Measurements from ENCODE around the gene MARCHF3.

DNA sequence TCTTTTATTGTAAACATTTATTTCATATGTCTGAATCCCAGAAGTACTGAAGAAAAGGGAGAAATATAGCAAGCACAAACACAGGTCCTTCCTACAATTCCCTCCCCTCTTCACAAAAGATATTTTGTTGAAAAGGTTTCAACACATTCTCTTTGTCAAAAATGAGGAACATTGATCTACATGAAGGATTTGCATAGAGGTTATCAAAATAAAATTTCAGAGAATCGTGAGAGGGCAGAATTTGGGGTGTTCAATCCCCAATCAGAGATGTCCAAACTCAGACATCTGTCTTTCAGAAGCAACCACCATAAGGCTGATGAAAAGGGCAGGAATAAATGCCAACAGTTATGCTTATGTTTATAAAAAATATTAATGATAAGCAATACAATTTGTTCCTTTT, 69.2 kb downstream of the MARCHF3 start:
- TF ChIP-seq, protein P1, sequence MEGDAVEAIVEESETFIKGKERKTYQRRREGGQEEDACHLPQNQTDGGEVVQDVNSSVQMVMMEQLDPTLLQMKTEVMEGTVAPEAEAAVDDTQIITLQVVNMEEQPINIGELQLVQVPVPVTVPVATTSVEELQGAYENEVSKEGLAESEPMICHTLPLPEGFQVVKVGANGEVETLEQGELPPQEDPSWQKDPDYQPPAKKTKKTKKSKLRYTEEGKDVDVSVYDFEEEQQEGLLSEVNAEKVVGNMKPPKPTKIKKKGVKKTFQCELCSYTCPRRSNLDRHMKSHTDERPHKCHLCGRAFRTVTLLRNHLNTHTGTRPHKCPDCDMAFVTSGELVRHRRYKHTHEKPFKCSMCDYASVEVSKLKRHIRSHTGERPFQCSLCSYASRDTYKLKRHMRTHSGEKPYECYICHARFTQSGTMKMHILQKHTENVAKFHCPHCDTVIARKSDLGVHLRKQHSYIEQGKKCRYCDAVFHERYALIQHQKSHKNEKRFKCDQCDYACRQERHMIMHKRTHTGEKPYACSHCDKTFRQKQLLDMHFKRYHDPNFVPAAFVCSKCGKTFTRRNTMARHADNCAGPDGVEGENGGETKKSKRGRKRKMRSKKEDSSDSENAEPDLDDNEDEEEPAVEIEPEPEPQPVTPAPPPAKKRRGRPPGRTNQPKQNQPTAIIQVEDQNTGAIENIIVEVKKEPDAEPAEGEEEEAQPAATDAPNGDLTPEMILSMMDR (IDR thresholded peaks at IDR 0.05; ENCODE audit: poor library complexity, severe bottlenecking): no peak
- TF ChIP-seq EZH2 (IDR thresholded peaks at IDR 0.05; ENCODE audit: borderline replicate concordance, insufficient read depth, low read length, poor library complexity, severe bottlenecking) (no peak), POLR2AphosphoS5 (IDR thresholded peaks at IDR 0.05) (no peak), SMC3 (conservative IDR thresholded peaks at IDR 0.05; ENCODE audit: poor library complexity) (no peak), EP300 (conservative IDR thresholded peaks at IDR 0.05; ENCODE audit: poor library complexity, severe bottlenecking) (no peak), TAF1 (IDR thresholded peaks at IDR 0.05; ENCODE audit: low read depth) (no peak), MXI1 (conservative IDR thresholded peaks at IDR 0.05; ENCODE audit: poor library complexity, severe bottlenecking) (no peak), RAD21 (conservative IDR thresholded peaks at IDR 0.05) (no peak)
- TF ChIP-seq, protein P2, sequence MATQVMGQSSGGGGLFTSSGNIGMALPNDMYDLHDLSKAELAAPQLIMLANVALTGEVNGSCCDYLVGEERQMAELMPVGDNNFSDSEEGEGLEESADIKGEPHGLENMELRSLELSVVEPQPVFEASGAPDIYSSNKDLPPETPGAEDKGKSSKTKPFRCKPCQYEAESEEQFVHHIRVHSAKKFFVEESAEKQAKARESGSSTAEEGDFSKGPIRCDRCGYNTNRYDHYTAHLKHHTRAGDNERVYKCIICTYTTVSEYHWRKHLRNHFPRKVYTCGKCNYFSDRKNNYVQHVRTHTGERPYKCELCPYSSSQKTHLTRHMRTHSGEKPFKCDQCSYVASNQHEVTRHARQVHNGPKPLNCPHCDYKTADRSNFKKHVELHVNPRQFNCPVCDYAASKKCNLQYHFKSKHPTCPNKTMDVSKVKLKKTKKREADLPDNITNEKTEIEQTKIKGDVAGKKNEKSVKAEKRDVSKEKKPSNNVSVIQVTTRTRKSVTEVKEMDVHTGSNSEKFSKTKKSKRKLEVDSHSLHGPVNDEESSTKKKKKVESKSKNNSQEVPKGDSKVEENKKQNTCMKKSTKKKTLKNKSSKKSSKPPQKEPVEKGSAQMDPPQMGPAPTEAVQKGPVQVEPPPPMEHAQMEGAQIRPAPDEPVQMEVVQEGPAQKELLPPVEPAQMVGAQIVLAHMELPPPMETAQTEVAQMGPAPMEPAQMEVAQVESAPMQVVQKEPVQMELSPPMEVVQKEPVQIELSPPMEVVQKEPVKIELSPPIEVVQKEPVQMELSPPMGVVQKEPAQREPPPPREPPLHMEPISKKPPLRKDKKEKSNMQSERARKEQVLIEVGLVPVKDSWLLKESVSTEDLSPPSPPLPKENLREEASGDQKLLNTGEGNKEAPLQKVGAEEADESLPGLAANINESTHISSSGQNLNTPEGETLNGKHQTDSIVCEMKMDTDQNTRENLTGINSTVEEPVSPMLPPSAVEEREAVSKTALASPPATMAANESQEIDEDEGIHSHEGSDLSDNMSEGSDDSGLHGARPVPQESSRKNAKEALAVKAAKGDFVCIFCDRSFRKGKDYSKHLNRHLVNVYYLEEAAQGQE (IDR thresholded peaks at IDR 0.05; ENCODE audit: borderline replicate concordance): no peak

Data from neural cell (in vitro differentiated cells).